ENCODE results near the gene ABCA13.

ABCA13 gene

GRCh38 chr7:48505051-48505450 lies 333.8 kb downstream of the ABCA13 start:
- ATAC-seq = no peak
- H3K27me3 Mint-ChIP-seq = no peaks in the 10 kb centered on the region
- H3K27ac Mint-ChIP-seq = no peak overlapping the region
- H3K9me3 Mint-ChIP-seq = no peaks in the 10 kb centered on the region
- H3K4me1 Mint-ChIP-seq = no peaks in the 10 kb centered on the region
- DNase-seq = no peak
- H3K4me3 Mint-ChIP-seq = no peak overlapping the region

GRCh38 chr7:48505466-48505865 lies 334.2 kb downstream of the ABCA13 start:
- Mint-ChIP-seq H3K4me3 (no peak overlapping the region), H3K9me3 (no peaks in the 10 kb centered on the region), H3K27me3 (no peaks in the 10 kb centered on the region), H3K27ac (no peak overlapping the region), H3K4me1 (no peaks in the 10 kb centered on the region)
- ATAC-seq (no peak), DNase-seq (no peak)

DNA sequence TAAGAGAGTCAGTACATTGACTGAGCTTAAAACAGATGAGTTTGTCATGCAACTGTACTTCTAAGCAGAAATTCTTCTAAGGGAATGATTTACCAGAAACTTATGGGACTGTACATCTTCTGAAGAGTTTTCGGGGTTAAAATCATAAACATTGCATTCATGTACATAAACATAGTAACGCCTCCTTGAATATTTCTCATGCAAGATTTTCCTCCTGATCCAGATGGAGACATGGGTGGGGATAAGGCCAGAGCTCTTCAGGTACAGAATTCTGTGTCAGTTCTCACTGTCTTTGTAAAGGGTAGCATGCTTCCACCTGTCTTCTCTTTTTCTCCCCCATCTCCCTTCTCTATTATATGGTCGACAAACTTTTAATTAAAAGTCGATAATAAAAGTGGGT lies 335.3 kb downstream of the ABCA13 start:
- Mint-ChIP-seq H3K27me3 (no peaks in the 10 kb centered on the region), H3K27ac (no peak overlapping the region), H3K9me3 (no peaks in the 10 kb centered on the region), H3K4me3 (no peak overlapping the region), H3K4me1 (no peaks in the 10 kb centered on the region)
- DNase-seq = no peak
- no peak for ATAC-seq

- Mint-ChIP-seq H3K4me1 (no peaks in the 10 kb centered on the region), H3K4me3 (no peak overlapping the region)
Measured at GRCh38 chr7:48511080-48511479, 339.8 kb downstream of the ABCA13 start.

GRCh38 chr7:48512892-48513291 lies 341.6 kb downstream of the ABCA13 start:
- H3K9me3 Mint-ChIP-seq = no peaks in the 10 kb centered on the region
- H3K27me3 Mint-ChIP-seq = no peaks in the 10 kb centered on the region
- no peak for ATAC-seq
- DNase-seq = no peak
- no peak overlapping the region for H3K4me3 Mint-ChIP-seq
- no peak overlapping the region for H3K27ac Mint-ChIP-seq
- H3K4me1 Mint-ChIP-seq = no peaks in the 10 kb centered on the region

More at GRCh38 chr7:48511080-48511479, 339.8 kb downstream of the ABCA13 start:
- DNase-seq = no peak
- H3K9me3 Mint-ChIP-seq = no peaks in the 10 kb centered on the region
- no peak for ATAC-seq
- H3K27me3 Mint-ChIP-seq = no peaks in the 10 kb centered on the region
- H3K27ac Mint-ChIP-seq = no peak overlapping the region

DNA sequence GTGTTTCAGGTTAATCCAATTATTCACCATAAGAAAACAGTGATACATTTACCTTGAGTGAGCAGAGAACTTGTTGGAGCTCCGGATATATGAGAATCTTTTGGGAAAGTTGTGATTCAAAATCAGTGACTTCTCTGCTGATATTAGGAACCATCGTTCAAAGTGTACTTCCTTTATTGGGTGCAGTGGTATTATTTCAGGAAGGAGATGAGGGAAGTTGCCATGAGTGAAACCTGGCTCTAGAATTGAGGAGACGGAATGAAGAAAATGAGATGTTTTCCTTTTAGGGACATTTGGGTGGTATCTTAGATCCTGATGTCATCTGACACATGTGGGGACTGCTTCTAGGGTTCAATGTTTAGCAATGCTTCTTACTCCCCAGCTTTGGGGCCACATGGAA lies 343.9 kb downstream of the ABCA13 start:
- DNase-seq (no peak), ATAC-seq (no peak)
- Mint-ChIP-seq H3K27me3 (no peaks in the 10 kb centered on the region), H3K27ac (no peak overlapping the region), H3K4me1 (no peaks in the 10 kb centered on the region), H3K4me3 (no peak overlapping the region), H3K9me3 (no peaks in the 10 kb centered on the region)

DNA sequence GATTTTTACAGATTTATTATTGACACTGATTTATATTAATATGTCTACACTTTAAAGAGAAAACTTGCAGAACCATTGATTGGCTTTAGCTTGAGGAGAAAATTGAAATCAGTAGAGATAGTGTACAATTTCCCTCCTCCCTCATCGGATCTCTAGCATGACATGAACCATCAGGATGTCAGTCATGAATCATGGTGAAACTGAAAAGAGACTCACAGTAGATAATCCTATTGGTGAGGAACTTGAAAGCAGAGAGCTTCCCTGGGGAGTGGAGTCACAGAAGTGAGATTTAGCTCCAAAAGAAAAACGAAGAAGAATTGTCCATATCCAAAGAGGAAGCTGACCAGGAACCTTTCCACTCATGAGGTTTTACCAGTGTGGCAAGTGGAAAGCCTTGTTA lies 346.8 kb downstream of the ABCA13 start:
- Mint-ChIP-seq H3K9me3 (no peaks in the 10 kb centered on the region), H3K27me3 (no peaks in the 10 kb centered on the region), H3K27ac (no peak overlapping the region), H3K4me3 (no peak overlapping the region), H3K4me1 (no peaks in the 10 kb centered on the region)
- no peak for ATAC-seq
- DNase-seq = no peak

DNA sequence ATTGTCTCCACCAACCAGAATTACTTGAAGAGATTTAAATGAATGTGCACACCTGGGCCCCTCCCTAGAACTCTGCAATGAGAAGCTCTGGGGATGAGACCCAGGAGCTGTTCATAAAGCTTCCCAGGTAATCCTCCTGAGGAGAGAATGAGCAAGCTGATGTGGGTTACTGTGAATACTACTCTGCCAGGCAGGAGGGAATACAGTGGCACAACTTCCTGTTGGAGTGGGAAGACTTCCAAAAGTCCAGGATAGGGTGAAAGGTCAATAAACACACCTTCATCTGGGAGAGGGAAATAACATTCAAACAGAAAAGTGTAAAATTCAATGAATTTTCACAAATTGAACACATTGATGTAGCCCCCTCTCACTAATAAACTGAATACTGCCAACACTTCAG lies 351.4 kb downstream of the ABCA13 start:
- H3K4me1 Mint-ChIP-seq = no peaks in the 10 kb centered on the region
- ATAC-seq (no peak), DNase-seq (no peak)
- H3K4me3 Mint-ChIP-seq = no peak overlapping the region
- no peaks in the 10 kb centered on the region for H3K9me3 Mint-ChIP-seq
- no peak overlapping the region for H3K27ac Mint-ChIP-seq
- no peaks in the 10 kb centered on the region for H3K27me3 Mint-ChIP-seq

- Mint-ChIP-seq H3K27me3 (no peaks in the 10 kb centered on the region), H3K4me1 (no peaks in the 10 kb centered on the region), H3K27ac (no peak overlapping the region), H3K4me3 (no peak overlapping the region), H3K9me3 (no peaks in the 10 kb centered on the region)
- no peak for ATAC-seq
- DNase-seq = no peak
Measured at GRCh38 chr7:48525736-48526732, 354.8 kb downstream of the ABCA13 start.

- ATAC-seq = peak; percentile 35
- DNase-seq = no peak
- Mint-ChIP-seq H3K27me3 (no peaks in the 10 kb centered on the region), H3K4me1 (no peaks in the 10 kb centered on the region), H3K9me3 (peaks cover 0 to under 1% of the 10 kb centered on the region in 2 donors), H3K4me3 (no peak overlapping the region), H3K27ac (no peak overlapping the region)
Measured at GRCh38 chr7:48528646-48529045, 357.4 kb downstream of the ABCA13 start.

GRCh38 chr7:48537561-48537960 lies 366.3 kb downstream of the ABCA13 start:
- ATAC-seq (no peak), DNase-seq (no peak)
- Mint-ChIP-seq H3K9me3 (peaks cover 14 to 27% of the 10 kb centered on the region in 2 donors), H3K27ac (no peak overlapping the region), H3K27me3 (no peaks in the 10 kb centered on the region), H3K4me3 (no peak overlapping the region), H3K4me1 (no peaks in the 10 kb centered on the region)

- H3K27ac Mint-ChIP-seq = no peak overlapping the region
- H3K4me1 Mint-ChIP-seq = no peaks in the 10 kb centered on the region
- H3K27me3 Mint-ChIP-seq = no peaks in the 10 kb centered on the region
- H3K4me3 Mint-ChIP-seq = no peak overlapping the region
- H3K9me3 Mint-ChIP-seq = peaks cover 8% of the 10 kb centered on the region in 2 donors
- DNase-seq = no peak
- ATAC-seq = no peak
Measured at GRCh38 chr7:48540746-48541145, 369.5 kb downstream of the ABCA13 start.

DNA sequence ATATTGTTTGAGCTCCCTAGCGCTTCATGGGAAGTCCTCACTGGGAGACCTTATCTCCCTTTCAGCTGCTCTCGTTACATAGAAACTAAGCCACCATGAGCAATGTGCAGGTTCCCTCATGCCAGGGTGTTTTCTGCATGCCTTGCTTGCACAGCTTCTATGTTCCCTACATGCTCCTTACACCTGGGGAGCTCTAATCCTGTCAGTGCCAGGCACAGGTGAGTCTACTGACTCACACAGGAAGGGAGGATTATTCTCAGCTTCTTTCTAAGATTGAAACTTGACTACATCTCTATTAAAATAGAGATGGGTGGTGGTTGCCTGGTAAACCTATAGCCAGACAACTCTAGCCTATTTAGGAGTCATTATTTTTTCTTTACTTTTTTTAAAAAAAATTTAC lies 377.4 kb downstream of the ABCA13 start:
- Mint-ChIP-seq H3K4me3 (no peak overlapping the region), H3K9me3 (peaks cover under 1 to 6% of the 10 kb centered on the region in 2 donors), H3K4me1 (no peaks in the 10 kb centered on the region), H3K27ac (no peak overlapping the region), H3K27me3 (no peaks in the 10 kb centered on the region)
- DNase-seq (no peak), ATAC-seq (no peak)

DNA sequence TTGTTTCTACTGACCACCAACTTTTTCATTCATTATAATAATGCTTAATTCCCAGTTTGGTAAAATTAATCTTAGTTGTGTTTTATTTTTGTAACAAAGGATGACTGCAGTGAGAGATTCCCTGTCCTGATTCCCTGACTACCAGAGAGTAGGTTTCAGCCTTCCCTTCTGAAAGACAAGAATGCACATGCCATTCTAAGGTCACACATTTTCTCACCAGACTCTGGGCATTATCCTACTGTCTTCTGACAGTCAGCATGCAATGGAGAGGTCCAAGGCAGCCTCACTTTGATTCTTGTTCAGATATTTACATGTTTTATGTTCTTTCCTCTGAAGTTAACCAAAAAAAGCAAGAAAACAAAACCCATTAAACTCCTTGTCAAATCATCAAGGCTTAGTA lies 380.4 kb downstream of the ABCA13 start:
- no peaks in the 10 kb centered on the region for H3K27me3 Mint-ChIP-seq
- no peak overlapping the region for H3K27ac Mint-ChIP-seq
- H3K9me3 Mint-ChIP-seq = peaks cover 15% of the 10 kb centered on the region in 2 donors
- H3K4me1 Mint-ChIP-seq = no peaks in the 10 kb centered on the region
- DNase-seq (no peak), ATAC-seq (no peak)
- H3K4me3 Mint-ChIP-seq = no peak overlapping the region

- no peak overlapping the region for H3K27ac Mint-ChIP-seq
- ATAC-seq (no peak), DNase-seq (no peak)
- no peaks in the 10 kb centered on the region for H3K4me1 Mint-ChIP-seq
- H3K4me3 Mint-ChIP-seq = no peak overlapping the region
- H3K9me3 Mint-ChIP-seq = peaks cover 0 to 19% of the 10 kb centered on the region in 2 donors
- no peaks in the 10 kb centered on the region for H3K27me3 Mint-ChIP-seq
Measured at GRCh38 chr7:48563334-48563733, 392.1 kb downstream of the ABCA13 start.

DNA sequence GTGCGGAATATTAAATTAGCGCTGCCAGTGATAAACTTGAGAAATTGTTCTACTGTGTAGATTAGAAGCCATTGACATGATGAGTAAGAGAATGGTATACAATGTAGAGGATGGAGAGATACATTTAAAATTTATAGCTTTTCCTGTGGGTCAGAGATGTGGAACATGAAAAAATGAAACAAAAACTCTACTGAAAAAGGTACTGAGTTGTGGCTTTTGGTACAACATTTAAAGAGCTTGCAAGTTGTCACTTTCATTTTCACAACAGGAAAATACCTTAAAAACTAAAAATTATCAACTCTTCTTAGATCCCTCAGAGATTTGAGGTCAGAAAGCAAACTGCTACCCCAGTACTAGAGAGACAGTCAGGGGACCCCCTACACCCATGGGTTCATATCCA lies 404.3 kb downstream of the ABCA13 start:
- Mint-ChIP-seq H3K27me3 (no peaks in the 10 kb centered on the region), H3K27ac (no peak overlapping the region), H3K4me3 (no peak overlapping the region), H3K9me3 (no peaks in the 10 kb centered on the region), H3K4me1 (no peaks in the 10 kb centered on the region)
- ATAC-seq (no peak), DNase-seq (no peak)

DNA sequence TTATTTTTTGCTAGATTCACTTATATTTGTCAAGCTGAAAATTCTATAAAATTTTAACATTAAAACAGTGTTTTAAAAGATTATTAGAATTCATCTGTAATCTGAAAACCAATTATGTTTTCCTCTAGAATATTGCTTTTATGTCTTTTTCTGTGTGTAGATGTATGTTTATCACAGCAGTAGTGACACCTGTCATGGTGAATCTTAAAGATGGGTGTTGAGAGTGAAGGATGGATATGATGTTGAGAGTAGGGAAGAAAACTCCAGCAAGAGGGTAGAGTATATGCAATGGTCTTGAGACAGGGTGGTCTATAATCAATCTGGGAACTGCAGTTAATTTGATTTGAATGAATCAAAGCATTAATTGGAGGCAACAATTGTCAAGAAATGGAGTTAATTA lies 416.2 kb downstream of the ABCA13 start:
- Mint-ChIP-seq H3K27ac (no peak overlapping the region), H3K4me3 (no peak overlapping the region), H3K9me3 (no peaks in the 10 kb centered on the region), H3K4me1 (no peaks in the 10 kb centered on the region), H3K27me3 (no peaks in the 10 kb centered on the region)
- DNase-seq (no peak), ATAC-seq (no peak)
